HL-60/S4 treated with phorbol 12-myristate 13-acetate at 8.2 ng/mL for 4 days and 3 days (cell line): ENCODE measurements around the gene MAP2K1.
"Not testable (repeated sequence)": the region's sequence is repeated elsewhere in the genome, so short reads cannot be mapped to it uniquely, and the experiment has no call there.

ENCODE experiments used
- in situ Hi-C: fragments of 300-500 bp; cut with MboI; formaldehyde crosslinking; loops from 2 replicates; pipeline ENCODE4 v1.15.0; 2022; ENCODE audit warnings: low sequenced_read_pairs

The MAP2K1 gene

GRCh38 chr15:66498501-66499386 is 112.0 kb downstream of the MAP2K1 start:
- in situ Hi-C loops, result loop anchor here (25.0 kb wide), 1 partner anchor 111 kb away; the partner anchor contains the start of gene MAP2K1

- in situ Hi-C loops, result not testable (repeated sequence)
These were observed 113.6 kb downstream of the MAP2K1 start for GRCh38 chr15:66500346-66500745.

- in situ Hi-C loops, result no loop called here
These were observed 115.8 kb downstream of the MAP2K1 start for GRCh38 chr15:66502491-66502890.

GRCh38 chr15:66503041-66503648 is 116.4 kb downstream of the MAP2K1 start:
- in situ Hi-C loops, result not testable (repeated sequence)

GRCh38 chr15:66503780-66504562 is 117.3 kb downstream of the MAP2K1 start:
- in situ Hi-C loops, result no loop called here

- in situ Hi-C loops, result no loop called here
These were observed 118.1 kb downstream of the MAP2K1 start, which contains the start of the genes RPL4 and ZWILCH for GRCh38 chr15:66504563-66505429. Gene RPL4, minus strand, starts transcription at chr15:66504855. Its CDS starts 65 bp downstream, at chr15:66504790. Gene ZWILCH, plus strand, starts transcription at chr15:66505326. Its CDS starts 13 bp downstream, at chr15:66505339.

- in situ Hi-C loops, result no loop called here
These were observed 118.7 kb downstream of the MAP2K1 start for GRCh38 chr15:66505430-66505811.

GRCh38 chr15:66505818-66506217 is 119.1 kb downstream of the MAP2K1 start:
- in situ Hi-C loops, result no loop called here

- in situ Hi-C loops, result no loop called here
These were observed 121.7 kb downstream of the MAP2K1 start for GRCh38 chr15:66508293-66508883.

- in situ Hi-C loops, result no loop called here
These were observed 127.9 kb downstream of the MAP2K1 start for GRCh38 chr15:66514586-66514985.

- in situ Hi-C loops, result no loop called here
These were observed 129.2 kb downstream of the MAP2K1 start for GRCh38 chr15:66515901-66516322.

- in situ Hi-C loops, result no loop called here
These were observed 137.2 kb downstream of the MAP2K1 start for GRCh38 chr15:66523926-66524325.

GRCh38 chr15:66524838-66525237 is 138.1 kb downstream of the MAP2K1 start:
- in situ Hi-C loops, result no loop called here

GRCh38 chr15:66535056-66535455 is 148.3 kb downstream of the MAP2K1 start:
- in situ Hi-C loops, result no loop called here
